ENCODE data around the gene SMARCA2. TPM values are rescaled to one million over a fixed set of nuclear protein-coding genes. Genes with fewer than 3 reads are reported as not detected.
A peak's percentile ranks its signal among the peaks of the same experiment; 100 is the strongest.

Gene SMARCA2
- total RNA-seq, 6 donors from 2014 or later: 74.3 to 210 (median 139) TPM

DNA sequence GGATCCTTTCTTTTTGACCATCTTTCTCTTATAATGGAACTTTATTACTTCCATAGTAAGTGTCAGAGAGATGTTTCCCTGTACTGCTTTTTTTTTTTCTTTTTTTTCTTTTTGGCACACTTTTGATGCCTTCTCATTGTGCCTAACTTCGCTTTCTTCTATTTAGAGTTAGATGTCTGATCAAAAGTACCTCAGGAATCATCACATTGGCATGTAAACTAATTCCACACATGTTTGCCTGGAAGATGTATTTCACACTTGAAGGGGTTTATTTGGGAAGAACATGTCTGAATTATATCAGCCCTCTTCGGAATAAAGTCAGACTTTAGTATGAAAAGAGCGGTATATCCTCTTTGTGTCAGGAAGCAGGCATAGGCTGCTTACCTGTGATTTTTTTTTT lies 35.1 kb downstream of the SMARCA2 start:
- 81 to 87% methylated on average over 3 of the region's 3 CpGs for WGBS, 2 donors
- Histone ChIP-seq H3K27ac (no peak overlapping the region), H3K27me3 (no peaks in the 10 kb centered on the region), H3K9me3 (no peaks in the 10 kb centered on the region), H3K4me1 (no peaks in the 10 kb centered on the region), H3K4me3 (no peak overlapping the region), H3K36me3 (peaks cover 0 to 23% (median 8%) of the 10 kb centered on the region in 4 donors)
- DNase-seq (no peak), ATAC-seq (ENCODE audit: low FRiP score in 2 of 2) (no peak)
- TF ChIP-seq, protein P1, sequence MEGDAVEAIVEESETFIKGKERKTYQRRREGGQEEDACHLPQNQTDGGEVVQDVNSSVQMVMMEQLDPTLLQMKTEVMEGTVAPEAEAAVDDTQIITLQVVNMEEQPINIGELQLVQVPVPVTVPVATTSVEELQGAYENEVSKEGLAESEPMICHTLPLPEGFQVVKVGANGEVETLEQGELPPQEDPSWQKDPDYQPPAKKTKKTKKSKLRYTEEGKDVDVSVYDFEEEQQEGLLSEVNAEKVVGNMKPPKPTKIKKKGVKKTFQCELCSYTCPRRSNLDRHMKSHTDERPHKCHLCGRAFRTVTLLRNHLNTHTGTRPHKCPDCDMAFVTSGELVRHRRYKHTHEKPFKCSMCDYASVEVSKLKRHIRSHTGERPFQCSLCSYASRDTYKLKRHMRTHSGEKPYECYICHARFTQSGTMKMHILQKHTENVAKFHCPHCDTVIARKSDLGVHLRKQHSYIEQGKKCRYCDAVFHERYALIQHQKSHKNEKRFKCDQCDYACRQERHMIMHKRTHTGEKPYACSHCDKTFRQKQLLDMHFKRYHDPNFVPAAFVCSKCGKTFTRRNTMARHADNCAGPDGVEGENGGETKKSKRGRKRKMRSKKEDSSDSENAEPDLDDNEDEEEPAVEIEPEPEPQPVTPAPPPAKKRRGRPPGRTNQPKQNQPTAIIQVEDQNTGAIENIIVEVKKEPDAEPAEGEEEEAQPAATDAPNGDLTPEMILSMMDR (IDR thresholded peaks at IDR 0.05): no peak
- TF ChIP-seq EP300 (IDR thresholded peaks at IDR 0.05) (no peak), POLR2A (IDR thresholded peaks at IDR 0.05) (no peak), POLR2AphosphoS5 (IDR thresholded peaks at IDR 0.05) (no peak)

DNA sequence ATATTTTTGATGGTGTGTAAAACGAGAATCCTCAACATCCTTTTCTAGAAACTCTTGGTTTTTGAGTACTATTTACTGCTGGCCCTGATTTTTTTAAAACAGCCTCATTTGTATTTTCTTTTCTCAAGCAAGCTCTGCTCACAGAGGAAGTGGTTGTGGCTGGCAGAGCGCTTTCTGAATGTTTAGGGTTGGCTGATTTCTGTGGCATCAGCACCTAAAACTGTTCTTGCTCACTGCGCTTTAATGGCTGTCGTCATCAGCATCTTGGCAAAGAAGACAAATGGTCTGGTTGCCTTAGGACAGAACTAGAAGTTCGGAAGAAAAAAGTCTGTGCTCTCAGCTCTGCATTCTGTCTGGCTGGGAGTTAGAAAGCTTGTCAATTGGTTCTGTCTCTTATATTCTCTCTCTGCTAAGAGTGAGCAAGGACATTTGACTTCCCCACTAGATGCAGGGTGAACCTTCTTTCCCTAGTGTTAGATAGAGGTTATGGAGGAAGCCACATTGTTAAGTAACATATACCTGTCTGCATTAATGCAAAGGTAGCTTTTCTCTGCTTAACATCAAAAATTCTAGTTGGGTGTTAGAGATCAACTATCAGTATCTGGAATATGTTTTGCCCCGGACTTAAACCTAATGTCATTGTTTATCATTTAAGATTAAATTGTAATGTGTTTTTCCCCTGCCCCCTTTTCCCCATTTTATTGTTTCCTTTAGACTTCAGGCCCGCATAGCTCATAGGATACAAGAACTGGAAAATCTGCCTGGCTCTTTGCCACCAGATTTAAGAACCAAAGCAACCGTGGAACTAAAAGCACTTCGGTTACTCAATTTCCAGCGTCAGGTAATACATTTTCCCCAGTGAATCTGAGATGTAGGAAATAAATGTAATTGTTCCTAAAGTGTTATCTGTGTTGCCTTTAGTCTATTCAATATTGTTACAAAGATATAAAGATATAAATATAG lies 39.0 kb downstream of the SMARCA2 start:
- Histone ChIP-seq H3K27me3 (no peaks in the 10 kb centered on the region), H3K9me3 (no peaks in the 10 kb centered on the region), H3K36me3 (peaks cover 9 to 35% (median 20%) of the 10 kb centered on the region in 4 donors), H3K4me3 (no peak overlapping the region), H3K4me1 (no peaks in the 10 kb centered on the region), H3K27ac (peak overlapping the region in 1 of 4 donors; percentile 35)
- WGBS, 2 donors: 67% methylated on average over 10 of the region's 10 CpGs
- ATAC-seq (ENCODE audit: low FRiP score in 2 of 2) (peak in 1 of 2 donors; percentile 53), DNase-seq (no peak)
- TF ChIP-seq POLR2A (IDR thresholded peaks at IDR 0.05): no peak
- TF ChIP-seq POLR2AphosphoS5 (IDR thresholded peaks at IDR 0.05): no peak
- TF ChIP-seq, protein P1 (IDR thresholded peaks at IDR 0.05): no peak
- TF ChIP-seq EP300 (IDR thresholded peaks at IDR 0.05): no peak

GRCh38 chr9:2055203-2055658 lies 40.1 kb downstream of the SMARCA2 start:
- no peak for DNase-seq
- H3K4me1 ChIP-seq: no peaks in the 10 kb centered on the region
- H3K4me3 ChIP-seq: no peak overlapping the region
- no peak overlapping the region for H3K27ac ChIP-seq
- ATAC-seq (ENCODE audit: low FRiP score in 2 of 2): no peak
- H3K9me3 ChIP-seq: no peaks in the 10 kb centered on the region
- H3K27me3 ChIP-seq: no peaks in the 10 kb centered on the region
- 86 to 87% methylated on average over 6 of the region's 6 CpGs for WGBS, 2 donors
- H3K36me3 ChIP-seq: peaks cover 9 to 41% (median 20%) of the 10 kb centered on the region in 4 donors
- TF ChIP-seq EP300 (IDR thresholded peaks at IDR 0.05) (no peak), POLR2A (IDR thresholded peaks at IDR 0.05) (no peak), POLR2AphosphoS5 (IDR thresholded peaks at IDR 0.05) (no peak)
- TF ChIP-seq, protein P1 (IDR thresholded peaks at IDR 0.05): no peak

- no peak for ATAC-seq (ENCODE audit: low FRiP score in 2 of 2)
- peaks cover 12 to 63% (median 27%) of the 10 kb centered on the region in 4 donors for H3K36me3 ChIP-seq
These were observed 44.3 kb downstream of the SMARCA2 start for GRCh38 chr9:2059274-2059929.

More at GRCh38 chr9:2059274-2059929, 44.3 kb downstream of the SMARCA2 start:
- Histone ChIP-seq H3K27me3 (no peaks in the 10 kb centered on the region), H3K9me3 (no peaks in the 10 kb centered on the region), H3K4me3 (no peak overlapping the region), H3K27ac (no peak overlapping the region), H3K4me1 (no peaks in the 10 kb centered on the region)
- DNase-seq: no peak
- WGBS, 2 donors: 87 to 91% methylated on average over 5 of the region's 5 CpGs
- TF ChIP-seq POLR2A (IDR thresholded peaks at IDR 0.05) (no peak), POLR2AphosphoS5 (IDR thresholded peaks at IDR 0.05) (no peak), EP300 (IDR thresholded peaks at IDR 0.05) (no peak)
- TF ChIP-seq, protein P1 (IDR thresholded peaks at IDR 0.05): no peak

Data from upper lobe of left lung (tissue), 6 donors.